Measurements from ENCODE around the gene RFPL3.

- TF ChIP-seq POLR2AphosphoS5 (IDR thresholded peaks at IDR 0.05; ENCODE audit: borderline replicate concordance, low read depth, low read length) (no peak), EZH2 (IDR thresholded peaks at IDR 0.05) (no peak)
These were observed 18.2 kb downstream of the RFPL3 start for GRCh38 chr22:32375678-32376450.
